Right renal cortex interstitium (tissue), 3 donors: ENCODE measurements around the gene PDF. TPM values are rescaled to one million over a fixed set of nuclear protein-coding genes. Genes with fewer than 3 reads are reported as not detected.
A peak's percentile ranks its signal among the peaks of the same experiment; 100 is the strongest.
"Not testable (repeated sequence)": the region's sequence is repeated elsewhere in the genome, so short reads cannot be mapped to it uniquely, and the experiment has no call there.

Experiments
- DNase-seq, 3 donors: peaks; one replicate each; pipeline ENCODE4 v3.0.0-alpha.2; 2013; ENCODE audit warnings: low read depth in 3 of 3, low spot score in 2 of 3
- polyA plus RNA-seq, 3 donors: library from polyadenylated mRNA; unstranded; fragments of 120-200 nt; gene quantifications; one replicate each; pipeline ENCODE4 v1.2.1, GENCODE V29; 2013; ENCODE audit not compliant: insufficient read length in 3 of 3

Gene PDF
- 1 to 10 TPM; 2.5 to 3.1 (median 2.6) TPM for polyA plus RNA-seq

- DNase-seq, result peak; percentile 72 to 85 (median 78)
Observed at GRCh38 chr16:69330286-69331109, at the start of gene PDF. Gene PDF, minus strand, starts transcription at chr16:69330588. Its CDS starts 18 bp downstream, at chr16:69330570.

GRCh38 chr16:69378760-69379159 is 48.4 kb upstream of the PDF start:
- DNase-seq, result no peak

GRCh38 chr16:69378036-69378435 is 47.6 kb upstream of the PDF start:
- DNase-seq, result no peak

- no peak for DNase-seq
Observed at GRCh38 chr16:69376393-69377059, 46.1 kb upstream of the PDF start.

GRCh38 chr16:69373019-69373418 is 42.6 kb upstream of the PDF start:
- DNase-seq, result no peak

- no peak for DNase-seq
Observed at GRCh38 chr16:69371564-69371963, 41.2 kb upstream of the PDF start.

- DNase-seq, result no peak
Observed at GRCh38 chr16:69368866-69369265, 38.5 kb upstream of the PDF start.

- DNase-seq, result no peak
Observed at GRCh38 chr16:69367980-69368379, 37.6 kb upstream of the PDF start.

GRCh38 chr16:69366431-69366830 is 36.0 kb upstream of the PDF start:
- DNase-seq, result no peak

- DNase-seq, result no peak
Observed at GRCh38 chr16:69365901-69366300, 35.5 kb upstream of the PDF start.

GRCh38 chr16:69364088-69364487 is 33.7 kb upstream of the PDF start:
- no peak for DNase-seq

GRCh38 chr16:69363281-69363717 is 32.9 kb upstream of the PDF start:
- no peak for DNase-seq

- DNase-seq, result not testable (repeated sequence)
Observed at GRCh38 chr16:69360070-69360469, 29.7 kb upstream of the PDF start.

- DNase-seq, result no peak
Observed at GRCh38 chr16:69351309-69352027, 21.1 kb upstream of the PDF start, which contains the start of gene TMED6. Gene TMED6, minus strand, starts transcription at chr16:69351786. Its CDS starts 33 bp downstream, at chr16:69351753.

- DNase-seq, result no peak
Observed at GRCh38 chr16:69350536-69351133, 20.2 kb upstream of the PDF start.

- no peak for DNase-seq
Observed at GRCh38 chr16:69349536-69349935, 19.1 kb upstream of the PDF start.

- DNase-seq, result no peak
Observed at GRCh38 chr16:69348222-69348621, 17.8 kb upstream of the PDF start.

GRCh38 chr16:69346683-69347082 is 16.3 kb upstream of the PDF start:
- no peak for DNase-seq

GRCh38 chr16:69345923-69346322 is 15.5 kb upstream of the PDF start:
- no peak for DNase-seq

- no peak for DNase-seq
Observed at GRCh38 chr16:69344171-69344570, 13.8 kb upstream of the PDF start.
